ENCODE data around the gene GRID1.

GRCh38 chr10:86333826-86334487 lies 32.6 kb downstream of the GRID1 start:
- TF ChIP-seq CTCF (IDR thresholded peaks at IDR 0.05; ENCODE audit: low read length), result no peak
- no peak for TF ChIP-seq EZH2phosphoT487 (IDR thresholded peaks at IDR 0.05; ENCODE audit: low read length)
